HG03196 (cell line): ENCODE data around the gene SIN3A.
"Not testable (repeated sequence)": the region's sequence is repeated elsewhere in the genome, so short reads cannot be mapped to it uniquely, and the experiment has no call there.

Experiments
- ATAC-seq: cut with Tn5 transposase; IDR thresholded peaks from one replicate; pipeline ENCODE4 v1.9.1; 2021; ENCODE audit not compliant: unreplicated experiment

The SIN3A gene

DNA sequence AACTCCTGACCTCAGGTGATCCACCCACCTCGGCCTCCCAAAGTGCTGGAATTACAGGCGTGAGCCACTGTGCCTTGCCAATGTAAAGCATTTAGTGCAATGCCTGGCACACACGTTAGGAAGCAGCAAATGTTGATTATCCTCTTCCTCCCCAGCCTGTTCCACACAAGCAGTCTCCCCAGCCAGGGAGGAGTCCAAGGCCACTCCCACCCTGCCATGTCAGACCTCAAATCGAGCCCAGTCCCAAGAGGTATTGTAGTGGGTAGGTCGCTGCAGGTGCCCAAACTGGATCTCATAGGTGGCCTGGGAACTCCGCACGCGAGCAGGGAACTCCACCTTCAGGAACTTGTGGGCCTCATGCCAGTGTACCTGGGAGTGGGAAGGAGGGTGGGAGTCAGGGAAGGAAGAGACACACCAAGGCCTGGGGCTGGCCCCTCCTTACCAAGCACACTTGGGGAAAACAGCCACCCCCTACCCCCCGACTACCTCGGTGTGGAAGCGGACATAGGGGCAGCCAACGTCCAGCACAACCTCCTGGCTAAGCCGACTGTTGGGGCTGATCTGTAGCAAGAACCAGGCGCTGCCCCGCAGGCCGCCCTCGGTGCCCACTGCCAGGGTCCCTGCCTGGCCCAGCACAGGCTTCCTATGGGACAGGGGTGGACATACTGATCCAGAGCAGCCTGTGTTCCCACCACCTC is 93.4 kb downstream of the SIN3A start:
- ATAC-seq, result no peak

DNA sequence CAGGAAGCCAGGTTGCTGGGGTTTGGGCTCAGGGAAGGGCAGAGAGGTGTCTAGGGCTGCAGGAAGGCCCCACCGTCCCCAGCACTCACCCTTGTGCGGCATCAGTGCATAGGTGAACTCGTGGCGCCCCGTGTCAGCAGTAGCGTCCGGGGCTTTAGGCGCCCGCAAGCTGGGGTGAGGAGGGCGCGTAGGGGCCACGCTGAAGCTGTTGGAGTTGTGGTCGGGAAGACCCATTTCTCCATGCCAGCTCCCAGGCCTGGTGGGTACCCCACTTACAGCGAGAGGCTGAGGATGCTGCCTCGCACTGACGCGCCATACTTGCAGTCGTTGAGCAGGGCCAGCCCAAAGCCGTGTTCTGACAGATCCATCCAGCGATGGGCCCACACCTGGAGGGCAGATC is 95.0 kb downstream of the SIN3A start:
- ATAC-seq, result no peak

DNA sequence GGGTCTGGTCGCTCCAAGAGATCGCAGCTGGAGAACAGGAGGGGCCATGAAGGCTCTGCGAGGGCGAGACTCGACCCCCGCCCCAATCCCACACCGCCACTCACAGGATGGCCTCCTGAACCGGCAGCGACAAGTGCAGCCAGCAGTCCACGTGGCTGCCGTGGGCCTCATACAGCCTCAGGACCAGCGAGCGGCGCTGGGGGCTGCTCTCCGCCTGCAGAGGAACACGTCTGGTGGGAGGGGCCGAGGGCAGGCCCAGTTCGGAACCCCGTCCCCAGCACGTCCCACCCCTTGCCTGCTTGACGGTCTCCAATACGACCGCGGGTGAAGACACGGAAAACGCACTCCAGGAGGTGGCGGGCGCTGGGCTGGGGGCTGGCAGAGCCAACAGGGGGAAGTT is 95.5 kb downstream of the SIN3A start:
- ATAC-seq, result no peak

DNA sequence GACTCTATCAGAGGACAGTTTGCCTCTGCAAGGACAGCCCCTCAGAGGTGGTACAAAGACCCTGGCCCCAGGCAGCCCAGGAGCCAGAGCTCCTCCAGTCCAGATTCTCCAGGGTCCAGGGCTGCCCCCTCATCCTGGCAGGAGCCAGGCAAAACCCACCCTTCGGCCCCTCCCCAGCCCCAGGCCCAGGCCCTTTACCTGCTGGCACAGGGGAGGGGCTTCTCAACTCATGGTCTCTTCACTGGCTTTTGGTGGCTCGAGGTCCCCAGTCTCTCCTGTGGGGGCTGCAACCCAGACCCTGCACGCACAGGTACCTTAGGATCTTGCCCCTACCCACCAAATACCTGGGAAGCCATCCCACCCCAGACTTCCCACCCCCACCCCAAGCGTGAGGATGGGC is 96.1 kb downstream of the SIN3A start:
- no peak for ATAC-seq

DNA sequence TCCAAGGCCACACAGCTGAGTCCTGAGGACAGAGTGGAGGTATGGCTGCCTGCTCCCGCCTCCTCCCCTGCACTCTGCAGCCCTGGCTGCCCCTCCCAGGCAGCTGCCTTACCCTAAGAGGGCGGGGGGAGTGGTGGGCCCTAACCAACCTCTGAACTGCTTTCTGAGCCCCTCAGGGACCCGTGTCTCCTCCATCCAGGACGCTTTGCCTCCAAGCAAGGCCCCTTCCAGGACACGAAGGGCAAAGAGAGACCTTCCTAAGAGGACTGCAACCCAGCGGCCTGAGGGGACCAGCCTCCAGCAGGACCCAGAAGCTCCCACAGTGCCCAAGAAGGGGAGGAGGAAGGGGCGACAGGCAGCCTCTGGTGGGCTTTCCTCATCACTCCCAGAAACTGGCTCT is 97.0 kb downstream of the SIN3A start:
- no peak for ATAC-seq

GRCh38 chr15:75353604-75354003 is 97.9 kb downstream of the SIN3A start:
- no peak for ATAC-seq

DNA sequence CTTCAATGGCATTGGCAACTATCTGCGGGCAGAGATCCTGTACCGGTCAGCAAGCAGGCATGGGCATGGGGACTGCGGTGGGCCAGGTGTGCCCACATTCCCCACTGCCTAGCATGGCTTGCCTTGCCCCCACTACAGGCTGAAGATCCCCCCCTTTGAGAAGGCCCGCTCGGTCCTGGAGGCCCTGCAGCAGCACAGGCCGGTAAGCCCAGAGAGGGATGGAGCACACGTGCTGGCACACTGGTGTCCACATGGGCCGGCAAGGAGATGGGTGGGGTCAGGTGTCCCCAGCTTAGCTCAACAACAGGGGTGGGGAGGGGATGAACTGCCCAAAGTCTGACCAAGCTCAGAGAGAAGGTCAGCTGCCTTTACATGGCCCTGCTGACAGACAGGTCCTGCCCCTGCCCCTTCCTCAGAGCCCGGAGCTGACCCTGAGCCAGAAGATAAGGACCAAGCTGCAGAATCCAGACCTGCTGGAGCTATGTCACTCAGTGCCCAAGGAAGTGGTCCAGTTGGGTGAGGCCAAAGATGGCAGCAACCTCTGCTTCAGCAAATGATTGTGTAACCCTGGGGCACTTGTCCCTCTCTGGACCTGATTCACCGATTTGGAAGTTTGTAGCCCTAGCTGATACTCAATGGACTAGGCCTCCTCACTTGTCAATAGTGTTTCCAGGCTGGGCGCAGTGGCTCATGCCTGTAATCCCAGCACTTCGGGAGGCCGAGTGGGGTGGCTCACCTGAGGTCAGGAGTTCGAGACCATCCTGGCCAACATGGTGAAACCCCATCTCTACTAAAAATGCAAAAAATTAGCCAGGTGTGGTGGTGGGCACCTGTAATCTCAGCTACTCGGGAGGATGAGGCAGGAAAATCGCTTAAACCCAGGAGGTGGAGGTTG is 99.1 kb downstream of the SIN3A start:
- ATAC-seq, result no peak

DNA sequence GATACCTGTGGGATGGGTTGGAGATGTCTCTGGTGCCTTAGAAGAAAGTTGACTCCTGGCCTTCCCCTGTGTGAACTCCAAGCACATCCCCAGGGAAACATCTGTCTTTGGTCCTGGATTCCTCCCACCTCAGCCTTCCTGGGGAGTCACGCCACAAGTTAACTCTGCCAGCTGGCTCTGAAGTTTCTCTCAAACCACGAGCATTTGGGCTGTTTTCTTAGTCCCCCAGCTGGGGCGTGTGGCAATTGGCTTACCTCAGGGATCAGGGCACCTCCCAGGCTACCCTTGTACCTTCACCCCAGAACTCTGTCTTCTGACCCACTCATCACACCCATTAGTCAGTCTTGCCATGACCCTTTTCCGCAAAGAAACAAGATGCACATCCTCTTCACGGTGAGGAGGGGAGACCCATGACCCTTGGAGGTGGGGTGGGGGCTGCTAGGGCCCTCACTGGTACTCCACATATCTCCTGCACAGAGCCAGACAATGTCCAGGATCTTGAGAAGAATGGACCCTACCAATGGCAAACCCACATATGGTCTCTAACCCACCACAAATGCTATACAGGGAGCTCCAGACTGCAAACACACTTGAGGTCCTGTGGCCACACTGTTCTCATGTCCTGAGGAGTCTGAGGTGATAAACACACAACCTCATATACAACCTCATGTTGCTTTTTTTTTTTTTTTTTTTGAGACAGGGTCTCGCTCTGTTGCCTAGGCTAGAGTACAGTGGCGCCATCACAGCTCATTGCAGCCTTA is 100.7 kb downstream of the SIN3A start:
- no peak for ATAC-seq

DNA sequence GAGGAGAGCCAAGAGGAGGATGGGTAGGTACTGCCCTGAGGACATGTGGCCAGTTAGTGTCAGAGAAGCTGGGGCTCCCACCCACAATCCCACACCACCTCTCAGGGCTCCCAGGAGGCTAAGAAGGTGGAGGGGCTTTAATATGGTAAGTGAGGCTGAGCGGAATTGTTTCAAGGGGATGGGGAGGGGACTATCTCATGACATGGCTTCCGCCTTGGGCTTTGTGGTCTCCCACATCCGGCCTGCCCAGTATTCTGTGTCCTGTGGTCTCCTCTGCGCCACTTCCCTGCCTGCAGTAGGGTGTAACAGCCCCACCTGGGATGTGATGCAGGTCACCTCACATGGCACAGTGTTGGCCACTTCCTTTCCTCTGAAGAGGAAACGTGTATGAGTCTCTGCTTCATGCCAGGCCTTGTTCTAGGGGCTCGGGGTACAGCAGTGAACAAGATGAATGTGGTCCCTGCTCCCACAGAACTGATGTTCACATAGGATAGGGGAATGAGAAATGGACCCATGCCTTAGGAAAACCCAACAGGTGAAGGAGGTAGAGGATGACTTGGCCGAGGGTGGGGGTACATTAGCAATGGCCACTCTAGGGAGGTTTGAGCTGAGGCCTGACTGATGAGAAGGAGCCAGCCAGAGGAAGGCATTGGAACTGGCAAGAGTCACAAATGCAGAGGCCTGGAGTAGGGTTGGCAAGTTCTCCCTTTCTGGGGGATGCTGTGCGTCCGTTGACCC is 101.5 kb downstream of the SIN3A start:
- ATAC-seq, result no peak

DNA sequence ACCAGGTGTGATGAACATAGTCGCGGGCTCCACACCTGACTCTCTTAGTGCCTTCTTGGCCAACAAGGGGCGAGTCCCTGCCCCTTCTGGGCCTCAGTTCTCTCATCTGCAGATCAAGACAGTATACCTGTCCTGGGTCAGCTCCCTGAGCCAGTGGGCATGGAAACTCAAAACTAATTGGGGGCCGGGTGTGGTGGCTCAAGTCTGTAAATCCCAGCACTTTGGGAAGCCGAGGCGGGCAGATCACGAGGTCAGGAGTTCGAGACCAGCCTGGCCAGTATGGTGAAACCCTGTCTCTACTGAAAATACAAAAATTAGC is 102.2 kb downstream of the SIN3A start:
- not testable (repeated sequence) for ATAC-seq

DNA sequence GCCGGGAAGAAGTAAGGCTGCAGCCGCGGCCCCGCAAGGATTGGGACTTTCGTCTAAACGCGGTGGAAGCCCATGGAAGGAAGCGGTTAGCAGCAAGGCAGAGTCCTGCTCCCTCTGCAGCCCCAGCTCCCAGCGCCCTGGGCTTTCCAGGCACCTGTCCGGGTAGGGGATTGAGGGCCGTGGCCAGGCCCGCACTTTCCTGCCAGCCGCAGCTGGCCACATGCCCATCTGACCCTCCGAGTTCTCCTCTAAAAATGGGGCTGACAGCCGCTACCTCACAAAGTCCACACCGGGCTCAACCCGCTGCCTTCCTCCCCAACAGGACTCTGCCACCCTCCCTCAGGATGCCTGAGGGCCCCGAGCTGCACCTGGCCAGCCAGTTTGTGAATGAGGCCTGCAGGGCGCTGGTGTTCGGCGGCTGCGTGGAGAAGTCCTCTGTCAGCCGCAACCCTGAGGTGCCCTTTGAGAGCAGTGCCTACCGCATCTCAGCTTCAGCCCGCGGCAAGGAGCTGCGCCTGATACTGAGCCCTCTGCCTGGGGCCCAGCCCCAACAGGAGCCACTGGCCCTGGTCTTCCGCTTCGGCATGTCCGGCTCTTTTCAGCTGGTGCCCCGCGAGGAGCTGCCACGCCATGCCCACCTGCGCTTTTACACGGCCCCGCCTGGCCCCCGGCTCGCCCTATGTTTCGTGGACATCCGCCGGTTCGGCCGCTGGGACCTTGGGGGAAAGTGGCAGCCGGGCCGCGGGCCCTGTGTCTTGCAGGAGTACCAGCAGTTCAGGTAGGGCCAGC is 102.7 kb downstream of the SIN3A start:
- ATAC-seq, result no peak

DNA sequence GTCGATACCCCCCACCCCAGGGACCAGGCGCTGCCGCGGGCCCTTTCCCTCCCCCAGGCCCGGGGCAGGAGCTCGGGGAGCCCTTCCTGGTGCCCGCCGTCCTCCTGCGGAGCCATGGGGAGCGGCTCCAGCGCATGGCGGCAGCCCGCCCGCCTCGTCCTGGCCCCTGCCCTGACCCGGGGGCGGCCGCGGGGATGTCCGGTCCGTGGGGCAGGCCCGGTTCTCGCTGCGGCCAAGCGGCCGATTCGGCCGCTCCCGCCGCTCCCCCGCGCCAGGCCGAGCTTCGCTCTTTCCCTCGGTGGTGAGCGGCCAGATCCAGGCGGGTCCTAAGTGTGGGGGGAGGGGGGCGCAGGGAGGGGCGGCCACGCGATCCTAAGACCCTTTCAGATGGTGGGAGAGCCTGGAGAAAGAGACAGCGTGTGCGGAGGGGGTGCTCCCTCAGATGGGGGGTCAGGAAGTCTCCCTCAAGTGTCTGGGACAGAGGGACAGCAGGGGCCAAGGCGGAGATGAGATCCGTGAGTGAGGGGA is 103.4 kb downstream of the SIN3A start:
- no peak for ATAC-seq

DNA sequence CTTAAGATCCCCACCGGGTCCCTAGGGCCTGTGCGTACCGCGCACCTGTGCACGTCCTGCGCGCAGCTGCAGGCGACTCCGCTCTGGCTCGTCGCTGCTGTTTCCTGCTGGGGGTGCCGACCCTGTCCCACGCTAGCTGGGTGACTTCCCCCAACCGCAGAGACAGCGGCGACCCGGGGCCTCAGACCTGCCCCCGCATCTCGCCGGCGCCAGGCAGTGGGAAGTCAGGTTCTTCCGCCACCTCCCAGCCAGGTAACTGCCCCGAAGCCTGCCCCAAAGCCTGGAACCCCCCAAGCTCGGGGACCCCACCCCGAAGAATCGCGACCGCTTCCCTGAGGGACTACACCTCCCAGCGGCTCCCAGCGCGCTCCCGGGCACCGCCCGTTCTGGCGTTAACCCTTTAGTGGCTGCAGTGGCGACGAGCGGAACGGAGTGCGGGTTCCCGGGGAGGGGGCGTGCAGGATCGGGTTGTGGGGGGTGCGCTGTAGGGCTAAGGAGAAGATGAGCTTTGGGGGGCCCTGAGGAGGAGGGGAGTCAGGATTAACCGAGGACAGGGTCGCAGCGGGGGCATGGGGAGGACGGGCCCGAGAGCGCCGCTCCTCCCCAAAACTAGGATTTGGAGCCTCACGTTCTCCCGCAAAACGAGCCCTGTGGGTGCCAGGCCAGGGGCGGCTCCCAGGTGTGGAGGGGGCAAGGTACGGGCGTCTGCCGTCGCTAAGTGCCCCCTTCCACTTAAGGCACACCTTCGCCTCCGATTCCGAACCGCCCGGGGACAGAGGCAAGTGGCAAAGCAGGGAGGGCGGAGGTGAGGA is 104.1 kb downstream of the SIN3A start:
- ATAC-seq, result no peak

DNA sequence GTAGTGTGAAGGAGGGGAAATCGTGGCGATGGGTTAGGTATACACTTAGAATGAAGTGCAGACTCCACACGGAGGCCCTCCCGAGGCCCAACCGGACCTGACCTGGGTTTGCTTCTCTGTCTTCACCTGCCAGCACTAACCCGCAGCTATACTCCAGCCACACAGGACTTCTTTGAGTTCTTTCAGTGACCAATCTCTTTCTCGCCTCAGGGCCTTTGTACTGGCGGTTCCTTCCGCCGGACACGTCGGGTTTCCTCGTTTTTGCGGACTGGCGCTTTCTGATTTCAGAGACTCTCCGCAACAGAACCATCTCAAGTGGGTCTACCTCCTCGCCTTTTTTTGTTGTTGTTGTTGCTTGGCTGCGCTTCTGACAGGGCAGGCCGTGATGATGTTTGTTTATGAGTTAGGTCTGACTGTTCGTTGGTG is 104.7 kb downstream of the SIN3A start, which contains the start of gene NEIL1:
TSS of gene NEIL1 (plus strand) at position 244 of the 426 bp plus-strand sequence. CDS start 1,867 bp downstream, outside the sequence.
- ATAC-seq, result no peak

- not testable (repeated sequence) for ATAC-seq
Observed at GRCh38 chr15:75343953-75344352, 107.5 kb downstream of the SIN3A start.

GRCh38 chr15:75342221-75342620 is 109.3 kb downstream of the SIN3A start:
- no peak for ATAC-seq

- ATAC-seq, result no peak
Observed at GRCh38 chr15:75339531-75340240, 111.8 kb downstream of the SIN3A start.

- no peak for ATAC-seq
Observed at GRCh38 chr15:75338661-75339240, 112.7 kb downstream of the SIN3A start.
